MM.1S (cell line): ENCODE measurements around the gene LPIN2.
"Not testable (repeated sequence)": the region's sequence is repeated elsewhere in the genome, so short reads cannot be mapped to it uniquely, and the experiment has no call there.

Source experiments
- DNase-seq: peaks from one replicate; pipeline ENCODE4 v3.0.0-alpha.2; 2015
- H2AFZ ChIP-seq: fragments of 300-600 bp; sonication (generic); 2 replicates; pipeline ENCODE4 v1.6.0; 2016; ENCODE audit warnings: antibody characterized with exemption, low read length
- H3F3A ChIP-seq: fragments of 300-600 bp; sonication (generic); 2 replicates; pipeline ENCODE4 v1.6.1; 2016; ENCODE audit warnings: mild to moderate bottlenecking, antibody characterized with exemption, low read length, moderate library complexity, mixed read lengths; ENCODE audit not compliant: insufficient read depth
- H3K27ac ChIP-seq: fragments of 300-600 bp; sonication (generic); 2 replicates; pipeline ENCODE4 v1.5.1; 2016; ENCODE audit warnings: mild to moderate bottlenecking, low read length
- H3K27me3 ChIP-seq: fragments of 300-600 bp; sonication (generic); replicated peaks from 2 replicates; pipeline ENCODE4 v1.6.0; 2016; ENCODE audit warnings: low read length; ENCODE audit not compliant: insufficient read depth
- H3K36me3 ChIP-seq: fragments of 300-600 bp; sonication (generic); replicated peaks from 2 replicates; pipeline ENCODE4 v1.6.1; 2016; ENCODE audit warnings: mild to moderate bottlenecking, low read length, mixed read lengths; ENCODE audit not compliant: insufficient read depth
- H3K4me1 ChIP-seq: fragments of 300-600 bp; sonication (generic); 2 replicates; pipeline ENCODE4 v1.6.1; 2016; ENCODE audit warnings: low read length, mixed read lengths
- H3K4me2 ChIP-seq: fragments of 300-600 bp; sonication (generic); 2 replicates; pipeline ENCODE4 v1.6.0; 2016; ENCODE audit warnings: low read depth, low read length
- H3K4me3 ChIP-seq: fragments of 300-600 bp; sonication (generic); 2 replicates; pipeline ENCODE4 v1.5.1; 2016; ENCODE audit warnings: low read length, mixed read lengths
- H3K79me2 ChIP-seq: fragments of 300-600 bp; sonication (generic); 2 replicates; pipeline ENCODE4 v1.6.1; 2016; ENCODE audit warnings: mixed run types, low read length, mixed read lengths
- H3K9ac ChIP-seq: fragments of 300-600 bp; sonication (generic); 2 replicates; pipeline ENCODE4 v1.6.1; 2016; ENCODE audit warnings: low read length, mixed read lengths
- H3K9me2 ChIP-seq: fragments of 300-600 bp; sonication (generic); replicated peaks from 2 replicates; pipeline ENCODE4 v1.6.1; 2016; ENCODE audit warnings: mild to moderate bottlenecking, low read length, mixed read lengths; ENCODE audit not compliant: insufficient read depth
- H3K9me3 ChIP-seq: fragments of 300-600 bp; sonication (generic); replicated peaks from 2 replicates; pipeline ENCODE4 v1.6.1; 2016; ENCODE audit warnings: mild to moderate bottlenecking, low read length, mixed read lengths; ENCODE audit not compliant: insufficient read depth
- H4K20me1 ChIP-seq: fragments of 300-600 bp; sonication (generic); 2 replicates; pipeline ENCODE4 v1.6.1; 2016; ENCODE audit warnings: mild to moderate bottlenecking, low read length, moderate library complexity, mixed read lengths; ENCODE audit not compliant: insufficient read depth
- EZH2 ChIP-seq: fragments of 300-600 bp; sonication (generic); optimal IDR thresholded peaks from 2 replicates; pipeline ENCODE3; 2017; ENCODE audit warnings: low read depth, mild to moderate bottlenecking, antibody characterized with exemption, low read length, mixed read lengths
- EZH2phosphoT487 ChIP-seq: fragments of 300-600 bp; sonication (generic); IDR thresholded peaks from 2 replicates; pipeline ENCODE4 v1.6.1; 2018; ENCODE audit warnings: antibody characterized with exemption, low read length
- TF ChIP-seq, protein P1 (sequence below): fragments of 300-600 bp; sonication (generic); IDR thresholded peaks from 2 replicates; pipeline ENCODE4 v1.5.1; 2016; ENCODE audit warnings: antibody characterized with exemption, low read length, mixed read lengths

Gene LPIN2

GRCh38 chr18:3029215-3029952 lies 16.4 kb upstream of the LPIN2 start:
- H4K20me1 ChIP-seq: no peaks in the 10 kb centered on the region
- TF ChIP-seq EZH2phosphoT487: no peak
- TF ChIP-seq EZH2: no peak
- TF ChIP-seq, protein P1, sequence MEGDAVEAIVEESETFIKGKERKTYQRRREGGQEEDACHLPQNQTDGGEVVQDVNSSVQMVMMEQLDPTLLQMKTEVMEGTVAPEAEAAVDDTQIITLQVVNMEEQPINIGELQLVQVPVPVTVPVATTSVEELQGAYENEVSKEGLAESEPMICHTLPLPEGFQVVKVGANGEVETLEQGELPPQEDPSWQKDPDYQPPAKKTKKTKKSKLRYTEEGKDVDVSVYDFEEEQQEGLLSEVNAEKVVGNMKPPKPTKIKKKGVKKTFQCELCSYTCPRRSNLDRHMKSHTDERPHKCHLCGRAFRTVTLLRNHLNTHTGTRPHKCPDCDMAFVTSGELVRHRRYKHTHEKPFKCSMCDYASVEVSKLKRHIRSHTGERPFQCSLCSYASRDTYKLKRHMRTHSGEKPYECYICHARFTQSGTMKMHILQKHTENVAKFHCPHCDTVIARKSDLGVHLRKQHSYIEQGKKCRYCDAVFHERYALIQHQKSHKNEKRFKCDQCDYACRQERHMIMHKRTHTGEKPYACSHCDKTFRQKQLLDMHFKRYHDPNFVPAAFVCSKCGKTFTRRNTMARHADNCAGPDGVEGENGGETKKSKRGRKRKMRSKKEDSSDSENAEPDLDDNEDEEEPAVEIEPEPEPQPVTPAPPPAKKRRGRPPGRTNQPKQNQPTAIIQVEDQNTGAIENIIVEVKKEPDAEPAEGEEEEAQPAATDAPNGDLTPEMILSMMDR: no peak
- H3K4me2 ChIP-seq: no peak overlapping the region
- no peaks in the 10 kb centered on the region for H3K9me2 ChIP-seq
- no peak overlapping the region for H3K27ac ChIP-seq
- no peaks in the 10 kb centered on the region for H3K4me1 ChIP-seq
- H2AFZ ChIP-seq: no peak overlapping the region
- no peaks in the 10 kb centered on the region for H3K79me2 ChIP-seq
- no peaks in the 10 kb centered on the region for H3K27me3 ChIP-seq
- H3F3A ChIP-seq: no peaks in the 10 kb centered on the region
- no peak overlapping the region for H3K4me3 ChIP-seq
- H3K36me3 ChIP-seq: no peaks in the 10 kb centered on the region
- H3K9me3 ChIP-seq: no peaks in the 10 kb centered on the region
- no peak for DNase-seq
- H3K9ac ChIP-seq: no peak overlapping the region

DNA sequence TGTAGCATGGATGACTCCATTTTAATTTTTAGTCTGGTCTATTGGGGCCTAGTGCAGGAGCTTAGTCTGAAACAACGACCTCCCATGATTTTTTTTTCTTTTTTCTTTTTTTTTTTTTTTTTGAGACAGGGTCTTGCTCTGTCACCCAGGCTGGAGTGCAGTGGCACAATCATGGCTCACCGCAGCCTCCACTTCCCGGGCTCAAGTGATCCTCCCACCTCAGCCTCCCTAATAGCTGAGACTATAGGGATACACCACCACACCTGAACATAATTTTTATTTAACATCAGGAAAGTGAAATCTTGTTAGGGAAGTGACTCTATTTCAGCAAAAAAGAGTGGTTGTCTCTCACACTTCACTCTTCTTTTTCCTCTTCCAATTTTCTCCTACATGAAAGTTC lies 15.2 kb upstream of the LPIN2 start:
- not testable (repeated sequence) for H3K79me2 ChIP-seq, H3K9me3 ChIP-seq, H3K27ac ChIP-seq, H4K20me1 ChIP-seq, H3F3A ChIP-seq, H3K4me3 ChIP-seq, H2AFZ ChIP-seq, H3K9me2 ChIP-seq, DNase-seq, H3K36me3 ChIP-seq, H3K4me1 ChIP-seq, H3K9ac ChIP-seq, H3K27me3 ChIP-seq, H3K4me2 ChIP-seq

- Histone ChIP-seq H2AFZ (no peak overlapping the region), H3K27me3 (no peaks in the 10 kb centered on the region), H4K20me1 (no peaks in the 10 kb centered on the region), H3K4me3 (no peak overlapping the region), H3K4me2 (no peak overlapping the region), H3K27ac (no peak overlapping the region), H3K36me3 (no peaks in the 10 kb centered on the region), H3K9me2 (no peaks in the 10 kb centered on the region), H3K9ac (no peak overlapping the region), H3K79me2 (no peaks in the 10 kb centered on the region), H3K4me1 (no peaks in the 10 kb centered on the region), H3F3A (no peaks in the 10 kb centered on the region), H3K9me3 (no peaks in the 10 kb centered on the region)
- TF ChIP-seq EZH2phosphoT487 (no peak), EZH2 (no peak)
- TF ChIP-seq, protein P1: no peak
- no peak for DNase-seq
Measured at GRCh38 chr18:3027370-3027891, 14.5 kb upstream of the LPIN2 start.

- no peaks in the 10 kb centered on the region for H3K79me2 ChIP-seq
- H3K36me3 ChIP-seq: no peaks in the 10 kb centered on the region
- no peak overlapping the region for H3K27ac ChIP-seq
- H2AFZ ChIP-seq: no peak overlapping the region
- no peaks in the 10 kb centered on the region for H3K9me3 ChIP-seq
- no peak overlapping the region for H3K4me3 ChIP-seq
- no peak overlapping the region for H3K9ac ChIP-seq
- no peaks in the 10 kb centered on the region for H3K9me2 ChIP-seq
- H4K20me1 ChIP-seq: no peaks in the 10 kb centered on the region
- H3K4me2 ChIP-seq: no peak overlapping the region
- no peaks in the 10 kb centered on the region for H3F3A ChIP-seq
- DNase-seq: no peak
- no peaks in the 10 kb centered on the region for H3K27me3 ChIP-seq
- TF ChIP-seq EZH2phosphoT487 (no peak), EZH2 (no peak)
- TF ChIP-seq, protein P1: no peak
- no peaks in the 10 kb centered on the region for H3K4me1 ChIP-seq
Measured at GRCh38 chr18:3025544-3025943, 12.6 kb upstream of the LPIN2 start.

GRCh38 chr18:3023603-3024002 lies 10.7 kb upstream of the LPIN2 start:
- not testable (repeated sequence) for H3F3A ChIP-seq, H3K9me2 ChIP-seq, H3K4me2 ChIP-seq, H3K9ac ChIP-seq, H3K4me3 ChIP-seq, H3K9me3 ChIP-seq, H2AFZ ChIP-seq, H3K36me3 ChIP-seq, H3K27ac ChIP-seq, H4K20me1 ChIP-seq, H3K79me2 ChIP-seq, H3K27me3 ChIP-seq, DNase-seq, H3K4me1 ChIP-seq
